ENCODE data around the gene GRIN2D.

The GRIN2D gene

GRCh38 chr19:48443256-48443655, 49.8 kb downstream of the GRIN2D start:
- no peak for DNase-seq
